Measurements from ENCODE around the gene C19orf25. TPM values are rescaled to one million over a fixed set of nuclear protein-coding genes. Genes with fewer than 3 reads are reported as not detected.
"Not testable (repeated sequence)": the region's sequence is repeated elsewhere in the genome, so short reads cannot be mapped to it uniquely, and the experiment has no call there.

C19orf25 gene
- total RNA-seq, 1 experiment from 2014 or later, result 86.7 TPM

- no peak for DNase-seq (ENCODE audit: low spot score)
- in situ Hi-C loops (cut with HindIII; ENCODE audit: low sequenced_read_pairs), result no loop called here
Observed at GRCh38 chr19:1501200-1501595, 22.2 kb upstream of the C19orf25 start.

GRCh38 chr19:1499231-1499630 lies 20.2 kb upstream of the C19orf25 start:
- in situ Hi-C loops (cut with HindIII; ENCODE audit: low sequenced_read_pairs); DNase-seq (ENCODE audit: low spot score): not testable (repeated sequence)

GRCh38 chr19:1497578-1498235 lies 18.7 kb upstream of the C19orf25 start:
- in situ Hi-C loops (cut with HindIII; ENCODE audit: low sequenced_read_pairs), result no loop called here
- DNase-seq (ENCODE audit: low spot score), result no peak

- no peak for DNase-seq (ENCODE audit: low spot score)
- in situ Hi-C loops (cut with HindIII; ENCODE audit: low sequenced_read_pairs), result no loop called here
Observed at GRCh38 chr19:1496714-1497577, 17.9 kb upstream of the C19orf25 start.

GRCh38 chr19:1495799-1496713 lies 17.0 kb upstream of the C19orf25 start:
- DNase-seq (ENCODE audit: low spot score), result no peak
- in situ Hi-C loops (cut with HindIII; ENCODE audit: low sequenced_read_pairs), result no loop called here

GRCh38 chr19:1495051-1495798 lies 16.2 kb upstream of the C19orf25 start:
- DNase-seq (ENCODE audit: low spot score), result no peak
- in situ Hi-C loops (cut with HindIII; ENCODE audit: low sequenced_read_pairs), result no loop called here

- in situ Hi-C loops (cut with HindIII; ENCODE audit: low sequenced_read_pairs), result no loop called here
- DNase-seq (ENCODE audit: low spot score), result no peak
Observed at GRCh38 chr19:1494115-1494815, 15.2 kb upstream of the C19orf25 start.

- DNase-seq (ENCODE audit: low spot score), result no peak
- in situ Hi-C loops (cut with HindIII; ENCODE audit: low sequenced_read_pairs), result no loop called here
Observed at GRCh38 chr19:1492474-1493006, 13.5 kb upstream of the C19orf25 start.

GRCh38 chr19:1491849-1492170 lies 12.8 kb upstream of the C19orf25 start:
- peak; percentile 13 for DNase-seq (ENCODE audit: low spot score)
- in situ Hi-C loops (cut with HindIII; ENCODE audit: low sequenced_read_pairs), result no loop called here

GRCh38 chr19:1491114-1491848 lies 12.3 kb upstream of the C19orf25 start, which contains the start of gene REEP6:
REEP6 (plus strand) TSS chr19:1491181; CDS start chr19:1491270, 89 bp downstream.
- in situ Hi-C loops (cut with HindIII; ENCODE audit: low sequenced_read_pairs), result no loop called here

GRCh38 chr19:1490311-1491113 lies 11.5 kb upstream of the C19orf25 start, which contains the start of gene PCSK4:
PCSK4 (minus strand) TSS chr19:1490350; CDS start chr19:1490346, 4 bp downstream.
- DNase-seq (ENCODE audit: low spot score), result peak; percentile 100
- in situ Hi-C loops (cut with HindIII; ENCODE audit: low sequenced_read_pairs), result no loop called here

More at GRCh38 chr19:1491114-1491848, 12.3 kb upstream of the C19orf25 start, which contains the start of gene REEP6:
- DNase-seq (ENCODE audit: low spot score), result no peak

GRCh38 chr19:1489463-1490310 lies 10.7 kb upstream of the C19orf25 start:
- in situ Hi-C loops (cut with HindIII; ENCODE audit: low sequenced_read_pairs), result no loop called here
- DNase-seq (ENCODE audit: low spot score), result no peak

GRCh38 chr19:1488282-1488601 lies 9.2 kb upstream of the C19orf25 start:
- no peak for DNase-seq (ENCODE audit: low spot score)
- in situ Hi-C loops (cut with HindIII; ENCODE audit: low sequenced_read_pairs), result no loop called here

- in situ Hi-C loops (cut with HindIII; ENCODE audit: low sequenced_read_pairs), result no loop called here
Observed at GRCh38 chr19:1487576-1488281, 8.7 kb upstream of the C19orf25 start.

More at GRCh38 chr19:1487576-1488281, 8.7 kb upstream of the C19orf25 start:
- no peak for DNase-seq (ENCODE audit: low spot score)

All from G401 (cell line).